Measurements from ENCODE around the gene MUC4.

GRCh38 chr3:195838714-195839113, 27.0 kb upstream of the MUC4 start:
- TF ChIP-seq, protein P1, sequence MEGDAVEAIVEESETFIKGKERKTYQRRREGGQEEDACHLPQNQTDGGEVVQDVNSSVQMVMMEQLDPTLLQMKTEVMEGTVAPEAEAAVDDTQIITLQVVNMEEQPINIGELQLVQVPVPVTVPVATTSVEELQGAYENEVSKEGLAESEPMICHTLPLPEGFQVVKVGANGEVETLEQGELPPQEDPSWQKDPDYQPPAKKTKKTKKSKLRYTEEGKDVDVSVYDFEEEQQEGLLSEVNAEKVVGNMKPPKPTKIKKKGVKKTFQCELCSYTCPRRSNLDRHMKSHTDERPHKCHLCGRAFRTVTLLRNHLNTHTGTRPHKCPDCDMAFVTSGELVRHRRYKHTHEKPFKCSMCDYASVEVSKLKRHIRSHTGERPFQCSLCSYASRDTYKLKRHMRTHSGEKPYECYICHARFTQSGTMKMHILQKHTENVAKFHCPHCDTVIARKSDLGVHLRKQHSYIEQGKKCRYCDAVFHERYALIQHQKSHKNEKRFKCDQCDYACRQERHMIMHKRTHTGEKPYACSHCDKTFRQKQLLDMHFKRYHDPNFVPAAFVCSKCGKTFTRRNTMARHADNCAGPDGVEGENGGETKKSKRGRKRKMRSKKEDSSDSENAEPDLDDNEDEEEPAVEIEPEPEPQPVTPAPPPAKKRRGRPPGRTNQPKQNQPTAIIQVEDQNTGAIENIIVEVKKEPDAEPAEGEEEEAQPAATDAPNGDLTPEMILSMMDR (IDR thresholded peaks at IDR 0.05; ENCODE audit: poor library complexity, severe bottlenecking) = no peak
- TF ChIP-seq TAF1 (IDR thresholded peaks at IDR 0.05; ENCODE audit: low read depth) = no peak
- TF ChIP-seq MXI1 (conservative IDR thresholded peaks at IDR 0.05; ENCODE audit: poor library complexity, severe bottlenecking) = no peak
- no peak for TF ChIP-seq POLR2AphosphoS5 (IDR thresholded peaks at IDR 0.05)
- no peak for TF ChIP-seq EZH2 (IDR thresholded peaks at IDR 0.05; ENCODE audit: borderline replicate concordance, insufficient read depth, low read length, poor library complexity, severe bottlenecking)
- no peak for TF ChIP-seq EP300 (conservative IDR thresholded peaks at IDR 0.05; ENCODE audit: poor library complexity, severe bottlenecking)
- no peak for TF ChIP-seq SMC3 (conservative IDR thresholded peaks at IDR 0.05; ENCODE audit: poor library complexity)
